Right lobe of liver (tissue), 6 donors: ENCODE results near the gene SLC7A11. TPM values are rescaled to one million over a fixed set of nuclear protein-coding genes. Genes with fewer than 3 reads are reported as not detected.
A peak's percentile ranks its signal among the peaks of the same experiment; 100 is the strongest.

ENCODE experiments used
- ATAC-seq, 4 donors: fragments of 200-7000 bp; cut with Tn5 transposase; one replicate each; pipeline ENCODE4 v1.9.1; 2020; ENCODE audit warnings: mild to moderate bottlenecking in 4 of 4, moderate library complexity in 4 of 4
- DNase-seq, 3 donors: peaks; one replicate each; pipeline ENCODE4 v3.0.0-alpha.2; 2020
- H3K27ac ChIP-seq, 3 donors: fragments of 200-600 bp; one replicate each; pipeline ENCODE4 v1.8.0; 2022
- H3K27me3 ChIP-seq, 2 donors: fragments of 200-600 bp; one replicate each; pipeline ENCODE4 v1.8.0; 2022
- H3K36me3 ChIP-seq, 4 donors: fragments of 200-600 bp; sonication (generic) in 1 of 4; one replicate each; pipeline versions ENCODE4 v1.5.1 to v1.8.0; 2017 to 2022; ENCODE audit warnings: control low read depth in 1 of 4
- H3K4me1 ChIP-seq, 4 donors: fragments of 200-600 bp; sonication (generic) in 1 of 4; one replicate each; pipeline versions ENCODE4 v1.5.1 to v1.8.0; 2017 to 2022; ENCODE audit warnings: control low read depth in 1 of 4
- H3K4me3 ChIP-seq, 3 donors: fragments of 200-600 bp; one replicate each; pipeline ENCODE4 v1.8.0; 2022
- H3K9me3 ChIP-seq, 4 donors: fragments of 200-600 bp; sonication (generic) in 1 of 4; one replicate each; pipeline versions ENCODE4 v1.5.1 to v1.8.0; 2017 to 2022; ENCODE audit warnings: control low read depth in 1 of 4
- CTCF ChIP-seq, 4 donors: fragments of 200-600 bp in 3 of 4; fragments of 450-650 bp in 1 of 4; IDR thresholded peaks; one replicate each; pipeline versions ENCODE4 v1.5.1 to v1.8.0; 2016 to 2022; ENCODE audit warnings: antibody characterized with exemption in 4 of 4, mild to moderate bottlenecking in 2 of 4
- POLR2A ChIP-seq: fragments of 450-650 bp; IDR thresholded peaks from one replicate; pipeline ENCODE4 v1.6.1; 2017; ENCODE audit warnings: antibody characterized with exemption, mild to moderate bottlenecking
- WGBS: methylation state at CpG from one replicate; pipeline ENCODE4 v1.1.6; 2018; ENCODE audit warnings: low coverage, low lambda C conversion rate; ENCODE audit not compliant: insufficient coverage; ENCODE audit errors: missing lambda C conversion rate; 5-methylcytosine and 5-hydroxymethylcytosine counted together
- intact Hi-C, 2 donors: fragments of 100-400 bp; cut with DNase I; formaldehyde crosslinking; loops; one replicate each; pipeline versions ENCODE4 v1.11.2 to v1.14.1; 2022
- total RNA-seq, 6 experiments: library from RNA; depleted of rRNA in 2 of 6; stranded (reverse); fragments of >200 nt in 2 of 6; fragmentation: NEBNext Ultra II Directional in 3 of 6; extraction: Animal tissue kit (Norgen Biotek cat#: 25700) in 3 of 6; gene quantifications; one replicate each; pipeline versions ENCODE4 v1.1.0 to v1.2.4, GENCODE V29; 2016 to 2023
- donor health status: DM: no; HTN: yes; CAD: no.
- donor health status: DM: no; HTN: no; CAD: no.
- donor health status: DM: no; HTN: no; CAD: no.
- donor health status: DM: no; HTN: yes; CAD: no.
- donor health status: DM: no; HTN: yes; CAD: no.

Gene SLC7A11
- total RNA-seq, 6 experiments from 2014 or later: 0.02 to 1.8 (median 0.35) TPM; not detected in 1

DNA sequence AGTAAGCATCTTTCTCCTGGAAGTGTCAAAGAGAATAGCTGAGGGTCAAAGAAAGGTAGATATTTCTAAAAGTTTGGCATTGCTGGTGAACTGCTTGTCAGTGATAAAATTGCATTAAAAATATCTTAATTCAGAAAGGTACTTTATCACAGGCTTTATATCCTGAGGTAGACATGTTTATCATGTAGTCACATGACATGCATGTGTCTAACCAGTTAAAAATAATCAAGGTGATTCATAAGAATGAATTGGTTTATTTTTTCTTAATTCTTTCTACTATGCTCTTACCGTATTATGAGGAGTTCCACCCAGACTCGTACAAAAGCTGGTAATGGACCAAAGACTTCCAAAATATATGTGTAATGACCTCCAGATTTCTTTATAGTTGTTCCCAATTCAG lies 6.1 kb downstream of the SLC7A11 start:
- Histone ChIP-seq H3K9me3 (no peaks in the 10 kb centered on the region), H3K4me3 (no peak overlapping the region), H3K27ac (no peak overlapping the region), H3K4me1 (no peaks in the 10 kb centered on the region), H3K27me3 (no peaks in the 10 kb centered on the region), H3K36me3 (no peaks in the 10 kb centered on the region)
- DNase-seq: no peak
- intact Hi-C loops: no loop called here
- ATAC-seq: no peak
- WGBS: 61% methylated on average over 2 of the region's 2 CpGs
- TF ChIP-seq CTCF (IDR thresholded peaks at IDR 0.05) (no peak), POLR2A (no peak)

DNA sequence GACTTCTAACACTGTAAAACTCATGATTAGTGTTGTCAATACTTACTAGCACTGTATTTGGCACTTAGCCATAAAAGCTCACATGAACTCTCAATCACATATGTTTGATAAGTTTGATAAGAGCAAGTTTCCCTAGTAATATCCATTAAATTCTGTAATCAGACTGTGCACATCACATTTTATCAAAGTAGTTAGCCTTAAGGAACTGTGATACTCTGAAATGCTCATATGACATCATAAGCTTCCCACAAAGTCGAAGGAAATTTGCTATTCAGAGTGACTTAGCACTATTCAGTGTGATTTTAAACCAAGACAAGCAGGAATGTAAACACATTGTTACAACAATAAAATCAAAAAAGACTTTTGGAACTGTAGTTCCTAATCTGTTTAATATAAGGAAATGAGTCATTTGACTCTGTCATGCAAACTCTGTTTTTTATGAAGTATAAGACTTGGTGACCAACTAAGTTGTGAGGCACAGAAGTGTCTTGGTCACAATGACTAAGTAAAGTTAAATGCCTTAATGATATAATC lies 6.7 kb downstream of the SLC7A11 start:
- Histone ChIP-seq H3K27me3 (no peaks in the 10 kb centered on the region), H3K4me3 (no peak overlapping the region), H3K9me3 (no peaks in the 10 kb centered on the region), H3K36me3 (no peaks in the 10 kb centered on the region), H3K27ac (no peak overlapping the region), H3K4me1 (no peaks in the 10 kb centered on the region)
- WGBS: 75% methylated on average over 1 of the region's 1 CpG
- DNase-seq: no peak
- TF ChIP-seq CTCF (IDR thresholded peaks at IDR 0.05) (no peak), POLR2A (no peak)
- intact Hi-C loops: no loop called here
- ATAC-seq: peak in 2 of 4 donors; percentile 45 to 64

DNA sequence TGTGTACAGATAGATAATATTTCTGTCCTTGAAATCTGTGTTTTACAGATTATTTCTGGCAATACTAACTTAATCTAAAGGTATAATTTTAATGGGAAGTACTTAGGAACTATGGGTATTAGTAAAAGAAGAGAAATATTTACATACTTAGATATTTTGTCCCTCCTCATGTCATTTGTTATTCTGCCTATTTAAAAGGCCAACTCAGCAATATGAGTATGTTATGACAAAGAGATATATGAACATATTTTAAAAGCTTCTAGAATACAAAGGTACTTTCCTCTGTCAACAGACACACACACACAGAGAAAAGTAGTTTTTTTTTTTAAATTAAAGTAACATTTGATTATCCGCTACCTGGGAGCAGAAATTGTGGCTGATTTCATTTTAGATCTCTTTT lies 7.9 kb downstream of the SLC7A11 start:
- Histone ChIP-seq H3K4me1 (no peaks in the 10 kb centered on the region), H3K9me3 (no peaks in the 10 kb centered on the region), H3K4me3 (no peak overlapping the region), H3K36me3 (no peaks in the 10 kb centered on the region), H3K27ac (no peak overlapping the region), H3K27me3 (no peaks in the 10 kb centered on the region)
- TF ChIP-seq POLR2A (no peak), CTCF (IDR thresholded peaks at IDR 0.05) (no peak)
- ATAC-seq: no peak
- intact Hi-C loops: no loop called here
- no peak for DNase-seq
- WGBS: 100% methylated on average over 1 of the region's 1 CpG

DNA sequence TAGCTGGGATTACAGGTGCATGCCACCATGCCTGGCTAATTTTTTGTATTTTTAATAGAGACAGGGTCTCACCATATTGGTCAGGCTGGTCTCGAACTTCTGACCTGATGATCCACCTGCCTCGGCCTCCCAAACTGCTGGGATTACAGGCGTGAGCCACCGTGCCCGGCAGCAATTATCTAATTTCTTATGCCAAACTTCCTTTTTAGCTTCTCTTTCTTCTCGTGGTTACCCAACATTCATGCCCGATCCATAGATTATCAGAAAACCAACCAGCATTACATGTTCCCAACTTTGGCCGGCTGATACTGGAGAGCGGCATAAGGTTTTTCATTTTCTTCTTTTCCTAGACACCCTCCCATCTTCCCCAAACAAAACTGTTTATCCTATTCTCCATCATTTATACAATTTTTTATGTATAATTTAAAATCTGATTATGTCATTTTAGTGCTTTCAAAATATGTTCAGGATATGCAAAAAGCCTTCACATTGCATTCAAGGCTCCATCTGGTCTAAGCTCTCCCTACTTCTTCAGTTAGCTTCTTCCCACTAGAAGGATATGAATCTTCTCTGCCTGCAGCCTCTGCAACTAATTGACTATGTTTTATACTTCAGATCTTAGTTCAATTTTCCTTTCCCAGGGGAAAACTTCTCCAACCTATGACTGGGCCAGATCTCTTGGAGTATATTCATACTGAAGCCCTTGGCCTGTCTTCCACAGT lies 8.7 kb downstream of the SLC7A11 start:
- H3K27ac ChIP-seq: no peak overlapping the region
- no peaks in the 10 kb centered on the region for H3K4me1 ChIP-seq
- intact Hi-C loops: no loop called here
- TF ChIP-seq POLR2A: no peak
- no peak for TF ChIP-seq CTCF (IDR thresholded peaks at IDR 0.05)
- no peaks in the 10 kb centered on the region for H3K36me3 ChIP-seq
- WGBS: 87% methylated on average over 7 of the region's 9 CpGs
- no peaks in the 10 kb centered on the region for H3K9me3 ChIP-seq
- no peak overlapping the region for H3K4me3 ChIP-seq
- ATAC-seq (no peak), DNase-seq (no peak)
- no peaks in the 10 kb centered on the region for H3K27me3 ChIP-seq
